DOHH2 (cell line): Measurements from ENCODE around the gene CNNM3.

Experiments
- EZH2phosphoT487 ChIP-seq: fragments of 200-600 bp; sonication (generic); IDR thresholded peaks from 2 replicates; pipeline ENCODE4 v1.6.1; 2017; ENCODE audit warnings: borderline replicate concordance, mild to moderate bottlenecking, antibody characterized with exemption, low read length, moderate library complexity, mixed read lengths
- TF ChIP-seq, protein P1 (sequence below): fragments of 200-600 bp; sonication (generic); IDR thresholded peaks from one replicate; pipeline ENCODE4 v1.5.1; 2014; ENCODE audit warnings: antibody characterized with exemption, mild to moderate bottlenecking, low read depth, low read length; ENCODE audit not compliant: poor library complexity, severe bottlenecking

DNA sequence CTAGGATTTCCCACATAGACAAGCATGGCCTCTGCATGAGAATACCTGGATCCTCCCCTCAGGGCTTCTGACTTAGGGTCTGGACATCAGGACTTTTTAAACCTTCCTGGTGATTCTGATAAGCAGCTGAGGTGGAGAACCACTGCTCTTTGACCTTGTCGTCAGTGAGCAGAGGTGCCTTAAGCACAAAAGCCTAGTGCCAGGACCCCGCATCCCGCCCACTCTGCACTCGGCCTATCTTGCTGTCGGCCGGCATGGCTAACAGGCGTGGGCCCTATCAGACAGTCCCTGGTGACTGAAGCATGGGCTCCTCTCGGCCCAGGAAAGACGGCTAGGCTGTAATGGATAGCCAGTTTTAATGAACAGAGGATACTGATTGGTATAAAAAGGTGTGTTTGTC is 21.5 kb downstream of the CNNM3 start:
- TF ChIP-seq EZH2phosphoT487: no peak
- TF ChIP-seq, protein P1, sequence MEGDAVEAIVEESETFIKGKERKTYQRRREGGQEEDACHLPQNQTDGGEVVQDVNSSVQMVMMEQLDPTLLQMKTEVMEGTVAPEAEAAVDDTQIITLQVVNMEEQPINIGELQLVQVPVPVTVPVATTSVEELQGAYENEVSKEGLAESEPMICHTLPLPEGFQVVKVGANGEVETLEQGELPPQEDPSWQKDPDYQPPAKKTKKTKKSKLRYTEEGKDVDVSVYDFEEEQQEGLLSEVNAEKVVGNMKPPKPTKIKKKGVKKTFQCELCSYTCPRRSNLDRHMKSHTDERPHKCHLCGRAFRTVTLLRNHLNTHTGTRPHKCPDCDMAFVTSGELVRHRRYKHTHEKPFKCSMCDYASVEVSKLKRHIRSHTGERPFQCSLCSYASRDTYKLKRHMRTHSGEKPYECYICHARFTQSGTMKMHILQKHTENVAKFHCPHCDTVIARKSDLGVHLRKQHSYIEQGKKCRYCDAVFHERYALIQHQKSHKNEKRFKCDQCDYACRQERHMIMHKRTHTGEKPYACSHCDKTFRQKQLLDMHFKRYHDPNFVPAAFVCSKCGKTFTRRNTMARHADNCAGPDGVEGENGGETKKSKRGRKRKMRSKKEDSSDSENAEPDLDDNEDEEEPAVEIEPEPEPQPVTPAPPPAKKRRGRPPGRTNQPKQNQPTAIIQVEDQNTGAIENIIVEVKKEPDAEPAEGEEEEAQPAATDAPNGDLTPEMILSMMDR: no peak
